TTC549 (cell line): ENCODE data around the gene HJURP.

ENCODE experiments used
- FAIRE-seq: peaks from 2 replicates; lab custom pipeline; 2012; peaks lifted over from hg19 to GRCh38; lab: Jason Lieb, UNC

The HJURP gene

GRCh38 chr2:233813236-233814055, 40.9 kb downstream of the HJURP start:
- FAIRE-seq: no peak

- no peak for FAIRE-seq
Measured at GRCh38 chr2:233811732-233812131, 42.6 kb downstream of the HJURP start.

- FAIRE-seq: no peak
Measured at GRCh38 chr2:233811087-233811486, 43.2 kb downstream of the HJURP start.

- FAIRE-seq: no peak
Measured at GRCh38 chr2:233810385-233810784, 44.0 kb downstream of the HJURP start.

DNA sequence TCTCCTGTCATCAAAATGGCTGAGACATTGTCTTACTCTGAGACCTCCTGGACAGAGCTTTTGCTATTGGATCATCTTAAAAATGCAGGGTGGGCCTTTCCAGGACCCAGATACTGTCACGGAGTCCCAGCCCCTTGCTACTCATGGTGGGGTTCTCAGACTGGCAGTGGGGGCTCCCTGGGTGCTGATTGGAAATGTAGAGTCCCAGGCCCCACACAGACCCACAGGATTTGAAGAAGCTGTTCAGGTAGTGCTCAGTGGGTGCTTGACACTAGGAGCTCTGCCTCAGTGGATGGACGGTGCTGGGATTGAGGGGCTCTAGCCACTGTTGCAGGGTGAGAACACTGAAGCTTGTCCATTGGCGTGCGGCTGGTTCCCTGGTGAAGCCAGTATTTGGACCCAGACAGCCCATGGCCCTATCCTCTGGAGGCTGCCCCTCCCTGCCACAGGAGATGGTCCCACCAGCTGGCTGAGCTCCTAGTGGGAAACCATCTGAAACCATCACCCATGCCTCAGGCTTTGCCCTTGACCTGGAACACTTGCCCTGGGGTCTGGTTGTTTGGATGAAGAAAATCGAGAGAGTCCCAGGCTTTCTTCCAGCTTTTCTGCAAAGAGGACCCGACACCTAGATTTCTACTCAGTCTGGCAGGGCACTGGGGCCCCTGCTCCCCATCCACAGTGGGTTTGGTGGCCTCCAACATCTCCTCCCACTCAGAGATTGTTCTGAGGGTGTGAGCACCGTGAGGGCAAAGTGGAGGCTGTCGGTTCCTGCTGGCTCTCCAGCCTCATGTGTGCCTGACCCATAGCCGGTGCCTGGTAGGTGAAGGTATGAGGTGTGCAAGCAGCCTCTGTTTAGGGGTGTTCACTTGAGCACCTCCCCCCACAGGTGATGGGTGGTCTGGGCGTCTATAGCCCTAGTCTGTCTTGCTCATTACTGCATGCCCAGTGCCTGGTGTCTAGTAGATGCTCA, 46.1 kb downstream of the HJURP start:
- no peak for FAIRE-seq

- FAIRE-seq: no peak
Measured at GRCh38 chr2:233807215-233807865, 47.0 kb downstream of the HJURP start.

GRCh38 chr2:233803994-233804393, 50.3 kb downstream of the HJURP start:
- no peak for FAIRE-seq

DNA sequence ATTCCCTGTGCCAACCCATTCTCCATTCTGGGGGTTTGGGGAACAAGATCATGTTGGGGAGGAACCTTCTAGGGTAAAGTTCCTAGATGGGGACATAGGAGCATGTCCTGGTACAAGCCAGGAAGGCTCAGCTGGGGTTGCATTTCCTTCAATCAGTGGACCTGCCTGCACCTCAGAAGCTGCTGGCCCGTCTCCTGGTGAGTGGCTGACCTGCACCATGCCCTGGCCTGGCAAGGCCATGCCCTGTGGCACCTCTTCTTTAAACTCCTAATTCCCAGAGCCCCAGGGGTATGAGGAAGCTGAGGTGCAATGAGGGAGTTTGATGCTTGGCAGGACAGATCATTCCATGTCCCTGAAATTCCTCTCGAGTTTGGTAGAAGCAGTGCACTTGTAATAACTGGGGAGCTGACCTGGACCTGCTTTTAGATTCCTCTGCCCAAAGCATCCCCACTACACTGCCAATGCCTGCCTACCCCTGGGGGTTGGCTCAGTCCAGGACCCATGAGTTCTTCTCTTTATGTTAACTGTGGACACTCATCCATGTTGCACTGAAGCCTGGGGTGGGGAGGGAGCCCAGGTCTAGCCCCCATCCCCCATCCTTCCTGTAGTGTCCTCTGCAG, 50.9 kb downstream of the HJURP start:
- no peak for FAIRE-seq

- no peak for FAIRE-seq
Measured at GRCh38 chr2:233802132-233802815, 52.1 kb downstream of the HJURP start.

GRCh38 chr2:233801357-233802131, 52.8 kb downstream of the HJURP start:
- no peak for FAIRE-seq

DNA sequence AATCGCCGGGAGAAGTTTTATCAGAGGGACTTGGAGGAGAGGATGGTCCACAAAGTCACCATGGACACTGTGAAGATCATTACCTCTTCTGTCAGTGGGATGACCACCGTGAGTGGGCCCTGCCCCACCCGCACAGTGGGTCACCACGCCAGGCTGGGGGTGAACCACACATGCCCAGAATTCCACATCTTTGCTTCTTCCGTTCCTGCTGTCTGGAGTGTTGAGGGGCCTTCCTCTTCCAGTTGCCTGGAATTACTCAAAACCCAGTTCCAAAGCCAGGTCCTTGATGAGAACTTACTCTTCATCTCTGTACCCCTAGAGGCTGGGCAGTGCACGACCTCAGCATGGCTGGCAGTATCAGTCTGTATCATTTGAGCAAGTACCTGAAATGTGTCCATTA, 54.1 kb downstream of the HJURP start:
- no peak for FAIRE-seq

- no peak for FAIRE-seq
Measured at GRCh38 chr2:233799716-233800115, 54.6 kb downstream of the HJURP start.

DNA sequence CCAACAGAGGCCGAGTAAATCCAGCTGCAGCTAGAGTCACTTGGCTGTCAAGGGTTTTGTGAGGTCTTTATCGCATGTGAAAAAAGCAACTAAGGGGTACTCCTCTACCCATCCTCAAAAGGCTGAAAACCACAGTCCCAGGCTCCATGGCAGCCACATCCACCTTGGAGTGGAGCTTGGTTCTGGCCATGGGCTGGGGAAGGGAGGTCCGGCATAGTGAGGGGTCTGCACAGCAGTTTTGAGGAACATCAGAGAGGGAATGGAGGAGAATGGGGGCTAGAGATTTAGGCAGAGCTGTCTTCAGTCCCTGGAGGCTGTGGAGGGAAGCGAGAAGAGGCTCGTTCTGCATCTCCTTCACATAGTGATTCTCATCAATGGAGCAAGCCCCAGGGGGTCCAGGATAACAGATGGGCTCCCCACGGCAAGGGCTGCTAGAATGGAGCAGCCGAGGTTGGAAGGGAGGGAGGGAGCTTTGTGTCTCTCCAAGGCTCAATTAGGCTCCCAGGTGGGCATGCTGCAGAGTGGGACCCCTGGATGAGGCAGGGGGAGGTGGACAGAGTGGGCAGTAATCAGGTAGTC, 55.2 kb downstream of the HJURP start:
- no peak for FAIRE-seq

- FAIRE-seq: no peak
Measured at GRCh38 chr2:233798335-233799086, 55.8 kb downstream of the HJURP start.

DNA sequence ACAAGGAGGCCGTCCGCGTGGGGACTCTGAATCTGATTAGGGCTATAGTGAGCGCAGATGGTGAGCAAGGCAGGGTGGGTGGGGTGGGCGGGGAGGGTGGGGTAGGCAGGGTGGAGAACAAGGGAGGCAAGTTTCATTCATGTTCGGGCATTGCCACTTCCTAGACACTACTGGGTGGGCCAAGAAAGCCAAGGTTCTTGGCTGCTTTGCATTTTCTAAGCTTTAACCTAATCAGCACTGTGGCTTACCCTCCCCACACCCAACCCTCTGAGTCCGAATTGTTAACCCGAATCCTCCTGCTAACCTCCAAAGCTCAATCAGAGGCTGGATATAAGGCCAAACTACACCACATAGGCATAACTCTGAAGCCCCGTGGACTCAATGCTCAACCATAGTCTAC, 58.1 kb downstream of the HJURP start:
- no peak for FAIRE-seq

- no peak for FAIRE-seq
Measured at GRCh38 chr2:233795735-233796171, 58.6 kb downstream of the HJURP start.

GRCh38 chr2:233794128-233794658, 60.1 kb downstream of the HJURP start:
- FAIRE-seq: no peak

GRCh38 chr2:233793465-233794127, 60.7 kb downstream of the HJURP start:
- FAIRE-seq: no peak

GRCh38 chr2:233792720-233793119, 61.6 kb downstream of the HJURP start:
- no peak for FAIRE-seq
